ENCODE measurements around the gene ZDHHC7. TPM values are rescaled to one million over a fixed set of nuclear protein-coding genes. Genes with fewer than 3 reads are reported as not detected.
A peak's percentile ranks its signal among the peaks of the same experiment; 100 is the strongest.

Gene ZDHHC7
- total and polyA plus RNA-seq, 9 of the 15 experiments (the other 6 are each of a cell fraction or from before 2014, with no cell fraction given) = 1.7 to 49.7 (median 37.4) TPM

GRCh38 chr16:85051067-85051581 is 39.8 kb upstream of the ZDHHC7 start (continued):
- TF ChIP-seq RERE (CRISPR knock-in tag; IDR thresholded peaks at IDR 0.05; ENCODE audit: borderline replicate concordance) (no peak), ZBTB8A (IDR thresholded peaks at IDR 0.05; ENCODE audit: partially characterized antibody) (no peak), MCM5 (IDR thresholded peaks at IDR 0.05; ENCODE audit: low read depth) (no peak), LARP7 (IDR thresholded peaks at IDR 0.05) (no peak), ZNF398 (CRISPR knock-in tag; IDR thresholded peaks at IDR 0.05) (no peak), KDM1A (IDR thresholded peaks at IDR 0.05) (no peak), KLF16 (IDR thresholded peaks at IDR 0.05) (0 out of 2 replicates have a peak, but pooled peaks have one; percentile 20), ZNF445 (CRISPR knock-in tag; IDR thresholded peaks at IDR 0.05; ENCODE audit: low read depth) (no peak), ASH1L (IDR thresholded peaks at IDR 0.05; ENCODE audit: borderline replicate concordance, low read depth, partially characterized antibody) (no peak), ZNF408 (CRISPR knock-in tag; IDR thresholded peaks at IDR 0.05; ENCODE audit: low read depth) (no peak), YY1 (IDR thresholded peaks at IDR 0.05; ENCODE audit: borderline replicate concordance in 1 of 3, control insufficient read depth in 1 of 3, extremely low read depth in 1 of 3, insufficient read depth in 3 of 3, insufficient read length in 1 of 3, insufficient replicate concordance in 2 of 3, low read depth in 1 of 3, low read length in 2 of 3) (no peak), ZNF668 (CRISPR knock-in tag; IDR thresholded peaks at IDR 0.05) (no peak), RAD21 (CRISPR knock-in tag; conservative IDR thresholded peaks at IDR 0.05 in 1 of 2, IDR thresholded peaks at IDR 0.05 in 1 of 2) (peak in 1 of 2 experiments; percentile 37; a peak in 3 of 4 replicates), SNIP1 (IDR thresholded peaks at IDR 0.05; ENCODE audit: low read depth) (no peak), CCNT2 (IDR thresholded peaks at IDR 0.05; ENCODE audit: borderline replicate concordance, extremely low read depth, insufficient read length, low read depth, low read length) (no peak), ARID2 (IDR thresholded peaks at IDR 0.05) (no peak), ZBTB43 (CRISPR knock-in tag; IDR thresholded peaks at IDR 0.05) (no peak), SAP30 (IDR thresholded peaks at IDR 0.05; ENCODE audit: borderline replicate concordance, insufficient read depth, low read depth, low read length, poor library complexity, severe bottlenecking) (no peak), SMARCE1 (IDR thresholded peaks at IDR 0.05) (peak; percentile 13; the same call in 1 of the 2 replicates), RFX1 (IDR thresholded peaks at IDR 0.05) (no peak)

Data from K562 (cell line).